Keratinocyte (primary cell): Measurements from ENCODE around the gene UCN3. TPM values are rescaled to one million over a fixed set of nuclear protein-coding genes. Genes with fewer than 3 reads are reported as not detected.

ENCODE experiments used
- DNase-seq: peaks from one replicate; pipeline ENCODE4 v3.0.0-alpha.2; 2011; ENCODE audit warnings: low read depth, missing footprints, low spot score
- FAIRE-seq: peaks from 2 replicates; lab custom pipeline; 2011; peaks lifted over from hg19 to GRCh38; lab: Jason Lieb, UNC
- H2AFZ ChIP-seq: 2 replicates; pipeline ENCODE4 v1.6.0; 2012; ENCODE audit warnings: low read length, control low read depth, inconsistent platforms; ENCODE audit not compliant: control insufficient read depth
- H3K27ac ChIP-seq: 2 replicates; pipeline ENCODE4 v1.5.1; 2011; ENCODE audit warnings: low read length; ENCODE audit not compliant: control insufficient read depth, insufficient read depth
- H3K27me3 ChIP-seq: 3 replicates; pipeline ENCODE4 v1.6.0; 2011; ENCODE audit warnings: low read length; ENCODE audit not compliant: control insufficient read depth, insufficient read depth; ENCODE audit errors: extremely low read depth
- H3K36me3 ChIP-seq, 2 experiments: 2 replicates in 1 of 2; 3 replicates in 1 of 2; pipeline ENCODE4 v1.5.1; 2011; ENCODE audit warnings: low read length in 2 of 2, mild to moderate bottlenecking in 1 of 2; ENCODE audit not compliant: control insufficient read depth in 2 of 2, insufficient read depth in 2 of 2; ENCODE audit errors: extremely low read depth in 1 of 2
- H3K4me1 ChIP-seq: 3 replicates; pipeline ENCODE4 v1.5.1; 2011; ENCODE audit warnings: low read length; ENCODE audit not compliant: control insufficient read depth, insufficient read depth; ENCODE audit errors: extremely low read depth
- H3K4me2 ChIP-seq: 3 replicates; pipeline ENCODE4 v1.6.0; 2011; ENCODE audit warnings: low read depth, low read length; ENCODE audit not compliant: control insufficient read depth, insufficient read depth; ENCODE audit errors: extremely low read depth
- H3K4me3 ChIP-seq, 3 experiments: fragments of 200-600 bp in 1 of 3; sonication (generic) in 1 of 3; 2 replicates in 2 of 3; 3 replicates in 1 of 3; pipeline ENCODE4 v1.5.1; 2011 to 2016; ENCODE audit warnings: low read length in 3 of 3, mild to moderate bottlenecking in 3 of 3, control low read depth in 2 of 3, inconsistent platforms in 1 of 3, low read depth in 1 of 3, mixed read lengths in 1 of 3, mixed run types in 1 of 3, moderate library complexity in 1 of 3; ENCODE audit not compliant: control insufficient read depth in 2 of 3, insufficient read depth in 2 of 3; ENCODE audit errors: extremely low read depth in 1 of 3
- H3K79me2 ChIP-seq: 2 replicates; pipeline ENCODE4 v1.6.0; 2012; ENCODE audit warnings: low read length; ENCODE audit not compliant: control insufficient read depth, insufficient read depth
- H3K9ac ChIP-seq: 3 replicates; pipeline ENCODE4 v1.6.0; 2011; ENCODE audit warnings: low read length; ENCODE audit not compliant: control insufficient read depth, insufficient read depth; ENCODE audit errors: extremely low read depth
- H3K9me1 ChIP-seq: 3 replicates; pipeline ENCODE4 v1.6.0; 2011; ENCODE audit warnings: low read length; ENCODE audit not compliant: control insufficient read depth, insufficient read depth; ENCODE audit errors: extremely low read depth
- H3K9me3 ChIP-seq: 2 replicates; pipeline ENCODE4 v1.5.1; 2012; ENCODE audit warnings: low read depth, low read length; ENCODE audit not compliant: control insufficient read depth
- H4K20me1 ChIP-seq: 3 replicates; pipeline ENCODE4 v1.6.0; 2011; ENCODE audit warnings: low read length; ENCODE audit not compliant: control insufficient read depth, insufficient read depth; ENCODE audit errors: extremely low read depth
- CTCF ChIP-seq, 3 experiments: IDR thresholded peaks in 1 of 3; conservative IDR thresholded peaks in 1 of 3; optimal IDR thresholded peaks in 1 of 3; 2 replicates in 2 of 3; 3 replicates in 1 of 3; pipeline versions ENCODE3 to v1.5.1; 2011; ENCODE audit warnings: low read length in 3 of 3, mild to moderate bottlenecking in 3 of 3, moderate library complexity in 2 of 3, control low read depth in 1 of 3, inconsistent platforms in 1 of 3; ENCODE audit not compliant: insufficient read depth in 2 of 3; ENCODE audit errors: extremely low read depth in 1 of 3
- EZH2 ChIP-seq: IDR thresholded peaks from one replicate; pipeline ENCODE4 v1.6.1; 2012; ENCODE audit warnings: inconsistent platforms, mild to moderate bottlenecking, low read length, moderate library complexity
- dilution Hi-C: fragments of 300-500 bp; cut with MboI; formaldehyde crosslinking; loops from one replicate; pipeline ENCODE4 v1.7.0; 2020; ENCODE audit warnings: low sequenced_read_pairs; ENCODE audit not compliant: extremely low pct_ligation_motif_present
- polyA plus RNA-seq, 5 experiments: library from polyadenylated mRNA; depleted of rRNA in 3 of 5; stranded (reverse) in 3 of 5; stranded (forward) in 1 of 5; unstranded in 1 of 5; fragments of >200 nt; gene quantifications; 1 replicate in 1 of 5; 2 replicates in 3 of 5; 3 replicates in 1 of 5; pipeline versions ENCODE4 v1.2.1 to v1.2.3, GENCODE V29; 2011 to 2012; ENCODE audit warnings: missing spikeins in 2 of 5, low read depth in 1 of 5, low replicate concordance in 1 of 5

Gene UCN3
- polyA plus RNA-seq, 1 donor (not counting 4 experiments of a cell fraction or from before 2014, with no cell fraction given): not detected

DNA sequence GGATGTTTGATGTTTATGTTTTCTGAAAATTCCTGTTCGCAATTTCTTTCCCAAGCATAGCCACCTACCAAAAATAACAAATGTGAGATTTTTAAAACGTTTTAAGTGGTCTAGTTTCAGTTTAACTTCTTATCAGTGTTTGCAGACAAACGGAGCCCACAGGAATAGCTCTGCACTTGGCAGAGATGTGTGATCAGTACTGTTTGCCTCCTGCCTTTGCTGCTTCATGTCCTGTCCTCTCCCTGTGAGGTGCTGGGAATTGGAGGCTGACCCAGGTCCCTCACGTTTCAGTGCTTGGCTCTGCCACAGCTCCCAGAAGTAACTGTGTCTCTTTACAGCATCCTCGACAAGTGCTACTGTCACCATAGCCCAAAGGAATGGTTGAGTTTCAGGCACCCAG, 1.2 kb downstream of the UCN3 start:
- no peak for FAIRE-seq

GRCh38 chr10:5369362-5370158, 4.8 kb downstream of the UCN3 start:
- no peak overlapping the region for H2AFZ ChIP-seq
- H3K9me1 ChIP-seq: no peaks in the 10 kb centered on the region
- H4K20me1 ChIP-seq: no peaks in the 10 kb centered on the region
- H3K9ac ChIP-seq: no peak overlapping the region
- no peak overlapping the region for H3K4me2 ChIP-seq
- no peaks in the 10 kb centered on the region for H3K36me3 ChIP-seq
- no peak overlapping the region for H3K4me3 ChIP-seq
- dilution Hi-C loops: no loop called here
- H3K79me2 ChIP-seq: no peaks in the 10 kb centered on the region
- H3K27me3 ChIP-seq: peaks cover 15% of the 10 kb centered on the region
- FAIRE-seq (no peak), DNase-seq (no peak)
- H3K9me3 ChIP-seq: no peaks in the 10 kb centered on the region
- no peak overlapping the region for H3K27ac ChIP-seq
- no peaks in the 10 kb centered on the region for H3K4me1 ChIP-seq
- TF ChIP-seq CTCF (optimal IDR thresholded peaks at IDR 0.05 in 1 of 3, IDR thresholded peaks at IDR 0.05 in 1 of 3, conservative IDR thresholded peaks at IDR 0.05 in 1 of 3; ENCODE audit: extremely low read depth in 1 of 3, insufficient read depth in 2 of 3, low read length in 3 of 3): no peak
- TF ChIP-seq EZH2: no peak

More for the DNA sequence above, 1.2 kb downstream of the UCN3 start:
- Histone ChIP-seq H2AFZ (no peak overlapping the region), H3K27me3 (peaks cover 23% of the 10 kb centered on the region), H3K4me3 (no peak overlapping the region), H3K9me3 (no peaks in the 10 kb centered on the region), H4K20me1 (no peaks in the 10 kb centered on the region), H3K79me2 (no peaks in the 10 kb centered on the region), H3K9me1 (no peaks in the 10 kb centered on the region), H3K27ac (no peak overlapping the region), H3K36me3 (no peaks in the 10 kb centered on the region), H3K9ac (no peak overlapping the region), H3K4me1 (no peaks in the 10 kb centered on the region), H3K4me2 (no peak overlapping the region)
- dilution Hi-C loops: no loop called here
- DNase-seq: no peak
- no peak for TF ChIP-seq EZH2
